ENCODE measurements around the gene STRA6.

DNA sequence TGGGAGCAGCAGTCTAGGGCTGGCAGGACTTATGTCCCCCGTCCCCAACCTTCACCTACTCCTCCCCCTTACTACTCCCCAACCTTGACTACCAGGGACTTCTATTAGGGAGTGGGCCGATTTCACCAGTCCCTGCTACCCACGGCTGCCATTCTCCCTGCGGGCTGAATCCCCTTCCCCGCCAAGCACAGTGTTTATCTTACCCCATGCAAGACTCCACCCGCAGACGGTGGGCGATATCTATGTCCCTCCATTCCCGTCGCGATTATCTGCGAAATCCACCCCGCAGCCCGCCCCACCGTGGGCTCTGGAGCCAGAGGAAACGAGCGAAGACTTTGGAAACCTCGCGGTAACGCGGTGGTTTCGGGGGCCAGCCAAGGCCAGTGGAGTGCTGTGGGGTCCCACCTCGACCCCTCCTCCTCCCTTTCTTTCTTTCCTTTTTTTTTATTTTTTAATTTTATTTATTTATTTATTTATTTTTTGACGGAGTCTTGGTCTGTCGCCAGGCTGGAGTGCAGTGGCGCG lies 67.5 kb downstream of the STRA6 start:
- TF ChIP-seq, protein P1, sequence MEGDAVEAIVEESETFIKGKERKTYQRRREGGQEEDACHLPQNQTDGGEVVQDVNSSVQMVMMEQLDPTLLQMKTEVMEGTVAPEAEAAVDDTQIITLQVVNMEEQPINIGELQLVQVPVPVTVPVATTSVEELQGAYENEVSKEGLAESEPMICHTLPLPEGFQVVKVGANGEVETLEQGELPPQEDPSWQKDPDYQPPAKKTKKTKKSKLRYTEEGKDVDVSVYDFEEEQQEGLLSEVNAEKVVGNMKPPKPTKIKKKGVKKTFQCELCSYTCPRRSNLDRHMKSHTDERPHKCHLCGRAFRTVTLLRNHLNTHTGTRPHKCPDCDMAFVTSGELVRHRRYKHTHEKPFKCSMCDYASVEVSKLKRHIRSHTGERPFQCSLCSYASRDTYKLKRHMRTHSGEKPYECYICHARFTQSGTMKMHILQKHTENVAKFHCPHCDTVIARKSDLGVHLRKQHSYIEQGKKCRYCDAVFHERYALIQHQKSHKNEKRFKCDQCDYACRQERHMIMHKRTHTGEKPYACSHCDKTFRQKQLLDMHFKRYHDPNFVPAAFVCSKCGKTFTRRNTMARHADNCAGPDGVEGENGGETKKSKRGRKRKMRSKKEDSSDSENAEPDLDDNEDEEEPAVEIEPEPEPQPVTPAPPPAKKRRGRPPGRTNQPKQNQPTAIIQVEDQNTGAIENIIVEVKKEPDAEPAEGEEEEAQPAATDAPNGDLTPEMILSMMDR (IDR thresholded peaks at IDR 0.05 in 2 of 3, conservative IDR thresholded peaks at IDR 0.05 in 1 of 3; ENCODE audit: borderline replicate concordance in 1 of 3, insufficient read depth in 1 of 3, low read depth in 2 of 3, low read length in 2 of 3), result no peak
- TF ChIP-seq EZH2 (IDR thresholded peaks at IDR 0.05) (no peak), YY1 (IDR thresholded peaks at IDR 0.05; ENCODE audit: extremely low read depth, insufficient replicate concordance, low read depth, low read length) (no peak), ZNF274 (IDR thresholded peaks at IDR 0.05; ENCODE audit: low read depth, low read length) (no peak), RAD21 (IDR thresholded peaks at IDR 0.05; ENCODE audit: low read depth) (no peak)

All from HCT116 (cell line).